CD14-positive monocyte (primary cell): ENCODE measurements around the gene IGF2R. TPM values are rescaled to one million over a fixed set of nuclear protein-coding genes. Genes with fewer than 3 reads are reported as not detected.

Source experiments
- DNase-seq, 3 donors: peaks; one replicate each; pipeline ENCODE4 v3.0.0-alpha.2; 2011 to 2022
- H2AFZ ChIP-seq: 2 replicates; pipeline ENCODE4 v1.6.0; 2012; ENCODE audit warnings: mild to moderate bottlenecking, low read depth, low read length, inconsistent platforms; ENCODE audit not compliant: insufficient read depth, poor library complexity, severe bottlenecking
- H3K27ac ChIP-seq, 2 donors: 1 replicate in 1 of 2; 2 replicates in 1 of 2; pipeline ENCODE4 v1.5.1; 2012 to 2013; ENCODE audit warnings: low read length in 2 of 2, control low read depth in 1 of 2, inconsistent platforms in 1 of 2, low read depth in 1 of 2, mild to moderate bottlenecking in 1 of 2
- H3K27me3 ChIP-seq, 2 donors: one replicate each; pipeline versions ENCODE4 v1.6.0 to v1.6.1; 2011 to 2013; ENCODE audit warnings: low read length in 2 of 2; ENCODE audit not compliant: control insufficient read depth in 2 of 2, insufficient read depth in 2 of 2
- H3K36me3 ChIP-seq, 2 donors: replicated peaks in 1 of 2; 1 replicate in 1 of 2; 2 replicates in 1 of 2; pipeline versions ENCODE4 v1.5.1 to v1.6.1; 2012 to 2013; ENCODE audit warnings: low read length in 2 of 2, control low read depth in 1 of 2, inconsistent platforms in 1 of 2, mild to moderate bottlenecking in 1 of 2; ENCODE audit not compliant: insufficient read depth in 2 of 2, control insufficient read depth in 1 of 2
- H3K4me1 ChIP-seq, 2 donors: 1 replicate in 1 of 2; 2 replicates in 1 of 2; pipeline versions ENCODE4 v1.5.1 to v1.6.1; 2012 to 2013; ENCODE audit warnings: low read length in 2 of 2, control low read depth in 1 of 2, inconsistent platforms in 1 of 2, mild to moderate bottlenecking in 1 of 2, moderate library complexity in 1 of 2; ENCODE audit not compliant: insufficient read depth in 2 of 2, control insufficient read depth in 1 of 2
- H3K4me2 ChIP-seq: replicated peaks from 2 replicates; pipeline ENCODE3; 2012; ENCODE audit warnings: low read length, moderate library complexity, mild to moderate bottlenecking; ENCODE audit not compliant: poor library complexity, severe bottlenecking; ENCODE audit errors: extremely low read depth
- H3K4me3 ChIP-seq, 3 experiments: fragments of 200-600 bp in 1 of 3; sonication (generic) in 1 of 3; replicated peaks in 1 of 3; 1 replicate in 2 of 3; 2 replicates in 1 of 3; pipeline ENCODE4 v1.5.1; 2011 to 2013; ENCODE audit warnings: low read length in 3 of 3, mild to moderate bottlenecking in 3 of 3, control low read depth in 2 of 3, low read depth in 2 of 3, inconsistent platforms in 1 of 3, moderate library complexity in 1 of 3
- H3K79me2 ChIP-seq: 2 replicates; pipeline ENCODE4 v1.6.0; 2012; ENCODE audit warnings: mild to moderate bottlenecking, control low read depth, inconsistent platforms, low read length, moderate library complexity; ENCODE audit not compliant: insufficient read depth
- H3K9ac ChIP-seq: 2 replicates; pipeline ENCODE4 v1.6.0; 2017; ENCODE audit warnings: low read length, mild to moderate bottlenecking; ENCODE audit not compliant: insufficient read depth, poor library complexity, severe bottlenecking
- H3K9me3 ChIP-seq, 2 donors: replicated peaks in 1 of 2; 1 replicate in 1 of 2; 2 replicates in 1 of 2; pipeline versions ENCODE4 v1.5.1 to v1.6.1; 2012 to 2013; ENCODE audit warnings: low read length in 2 of 2, control low read depth in 1 of 2; ENCODE audit not compliant: control insufficient read depth in 1 of 2, insufficient read depth in 1 of 2
- H4K20me1 ChIP-seq: 2 replicates; pipeline ENCODE4 v1.6.0; 2012; ENCODE audit warnings: mild to moderate bottlenecking, low read length, control low read depth, moderate library complexity; ENCODE audit not compliant: insufficient read depth
- H3K27ac Mint-ChIP-seq, 7 donors: one replicate each; pipeline ENCODE4 v1.8.0; 2020; ENCODE audit warnings: mild to moderate bottlenecking in 7 of 7, mixed read lengths in 7 of 7, moderate library complexity in 6 of 7, inconsistent platforms in 2 of 7
- H3K27me3 Mint-ChIP-seq, 3 donors: one replicate each; pipeline ENCODE4 v1.8.0; 2021 to 2022; ENCODE audit warnings: low read depth in 3 of 3, mild to moderate bottlenecking in 3 of 3, mixed read lengths in 3 of 3, moderate library complexity in 3 of 3, inconsistent platforms in 1 of 3
- H3K36me3 Mint-ChIP-seq, 2 donors: one replicate each; pipeline ENCODE4 v1.8.0; 2020; ENCODE audit warnings: mixed read lengths in 2 of 2, inconsistent platforms in 1 of 2, mild to moderate bottlenecking in 1 of 2
- H3K4me1 Mint-ChIP-seq: one replicate; pipeline ENCODE4 v1.8.0; 2020; ENCODE audit warnings: mild to moderate bottlenecking, mixed read lengths
- H3K4me3 Mint-ChIP-seq, 2 donors: one replicate each; pipeline ENCODE4 v1.8.0; 2020; ENCODE audit warnings: mild to moderate bottlenecking in 2 of 2, mixed read lengths in 2 of 2, moderate library complexity in 1 of 2
- H3K9me3 Mint-ChIP-seq, 7 donors: one replicate each; pipeline ENCODE4 v1.8.0; 2020 to 2022; ENCODE audit warnings: mixed read lengths in 7 of 7, mild to moderate bottlenecking in 6 of 7, moderate library complexity in 6 of 7, inconsistent platforms in 2 of 7
- WGBS: methylation state at CpG from one replicate; pipeline ENCODE4 v1.1.5; 2013; ENCODE audit warnings: missing lambda C conversion rate; ENCODE audit not compliant: insufficient coverage; 5-methylcytosine and 5-hydroxymethylcytosine counted together
- intact Hi-C, 2 donors: fragments of 100-400 bp; cut with micrococcal nuclease; formaldehyde crosslinking; loops; one replicate each; pipeline versions ENCODE4 v1.15.0 to v1.15.1; 2023
- polyA plus RNA-seq, 3 donors: library from polyadenylated mRNA; depleted of rRNA in 1 of 3; unstranded in 2 of 3; stranded (reverse) in 1 of 3; fragments of 300-500 nt in 2 of 3; fragments of >200 nt in 1 of 3; fragmentation: Illumina TruSeq in 2 of 3; gene quantifications; 1 replicate in 2 of 3; 2 replicates in 1 of 3; pipeline ENCODE4 v1.2.3, GENCODE V29; 2012 to 2021
- TF ChIP-seq, protein P1 (sequence below): fragments of 200-600 bp; IDR thresholded peaks from one replicate; pipeline ENCODE4 v1.8.0; 2022; ENCODE audit warnings: antibody characterized with exemption, mild to moderate bottlenecking

IGF2R gene
- polyA plus RNA-seq, 3 donors = 6.9 to 44.8 (median 8.2) TPM

DNA sequence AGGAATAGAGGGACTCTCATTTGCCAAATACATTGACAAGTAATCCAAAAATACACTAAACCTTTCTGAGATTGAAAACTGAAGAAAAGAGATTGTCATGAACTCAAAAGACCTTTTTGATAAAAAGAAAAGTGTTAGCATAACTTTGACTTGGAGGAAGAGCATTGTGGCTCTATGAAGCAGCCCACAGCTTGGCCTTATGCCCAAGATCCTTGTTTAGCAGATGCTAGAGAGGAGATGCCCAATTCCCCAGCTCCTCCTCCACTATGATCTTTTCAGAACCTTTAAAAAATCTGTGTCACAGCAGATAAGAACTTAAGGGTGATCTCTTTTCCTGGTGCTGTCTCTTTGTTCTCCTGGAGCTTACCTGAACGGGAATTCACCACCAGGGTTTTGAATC is 35.8 kb upstream of the IGF2R start:
- H3K27me3 Mint-ChIP-seq = peaks cover 16 to 37% (median 29%) of the 10 kb centered on the region in 3 donors
- Histone ChIP-seq H3K79me2 (no peaks in the 10 kb centered on the region), H3K27ac (no peak overlapping the region), H2AFZ (no peak overlapping the region), H3K36me3 (no peaks in the 10 kb centered on the region), H3K4me3 (no peak overlapping the region), H3K4me1 (no peaks in the 10 kb centered on the region), H4K20me1 (no peaks in the 10 kb centered on the region), H3K9ac (no peak overlapping the region), H3K4me2 (no peak overlapping the region), H3K27me3 (peaks cover 11 to 13% of the 10 kb centered on the region in 2 donors), H3K9me3 (peaks cover 8 to 10% of the 10 kb centered on the region in 2 donors)
- no peak overlapping the region for H3K4me3 Mint-ChIP-seq
- 92% methylated on average over 1 of the region's 1 CpG for WGBS
- H3K4me1 Mint-ChIP-seq = peaks cover 9% of the 10 kb centered on the region
- intact Hi-C loops = no loop called here
- DNase-seq = no peak
- peaks cover 4 to 10% (median 8%) of the 10 kb centered on the region in 7 donors for H3K9me3 Mint-ChIP-seq
- H3K27ac Mint-ChIP-seq = no peak overlapping the region
- no peaks in the 10 kb centered on the region for H3K36me3 Mint-ChIP-seq
- TF ChIP-seq, protein P1, sequence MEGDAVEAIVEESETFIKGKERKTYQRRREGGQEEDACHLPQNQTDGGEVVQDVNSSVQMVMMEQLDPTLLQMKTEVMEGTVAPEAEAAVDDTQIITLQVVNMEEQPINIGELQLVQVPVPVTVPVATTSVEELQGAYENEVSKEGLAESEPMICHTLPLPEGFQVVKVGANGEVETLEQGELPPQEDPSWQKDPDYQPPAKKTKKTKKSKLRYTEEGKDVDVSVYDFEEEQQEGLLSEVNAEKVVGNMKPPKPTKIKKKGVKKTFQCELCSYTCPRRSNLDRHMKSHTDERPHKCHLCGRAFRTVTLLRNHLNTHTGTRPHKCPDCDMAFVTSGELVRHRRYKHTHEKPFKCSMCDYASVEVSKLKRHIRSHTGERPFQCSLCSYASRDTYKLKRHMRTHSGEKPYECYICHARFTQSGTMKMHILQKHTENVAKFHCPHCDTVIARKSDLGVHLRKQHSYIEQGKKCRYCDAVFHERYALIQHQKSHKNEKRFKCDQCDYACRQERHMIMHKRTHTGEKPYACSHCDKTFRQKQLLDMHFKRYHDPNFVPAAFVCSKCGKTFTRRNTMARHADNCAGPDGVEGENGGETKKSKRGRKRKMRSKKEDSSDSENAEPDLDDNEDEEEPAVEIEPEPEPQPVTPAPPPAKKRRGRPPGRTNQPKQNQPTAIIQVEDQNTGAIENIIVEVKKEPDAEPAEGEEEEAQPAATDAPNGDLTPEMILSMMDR = no peak

DNA sequence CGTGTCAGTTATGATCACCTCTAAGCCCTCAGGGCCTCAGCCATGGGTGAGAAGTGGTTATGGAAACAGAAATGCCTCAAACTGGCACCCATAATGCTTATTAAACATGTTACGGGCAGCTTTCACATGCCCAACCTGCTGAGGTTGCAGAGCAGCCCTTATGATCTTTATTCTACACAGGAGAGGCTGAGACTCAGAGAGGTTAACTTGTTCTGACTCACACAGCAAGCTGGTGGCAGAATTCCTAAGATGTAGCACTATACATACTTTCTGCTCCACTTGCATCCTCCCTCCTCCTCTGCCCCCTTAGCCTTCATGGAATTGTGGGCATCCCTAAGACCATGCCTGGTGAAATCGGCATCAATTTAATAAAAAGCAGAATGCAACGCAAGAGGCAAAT is 34.7 kb upstream of the IGF2R start:
- Histone ChIP-seq H3K9ac (no peak overlapping the region), H3K27me3 (peaks cover 12 to 13% of the 10 kb centered on the region in 2 donors), H4K20me1 (no peaks in the 10 kb centered on the region), H3K4me2 (no peak overlapping the region), H3K9me3 (peaks cover 8 to 10% of the 10 kb centered on the region in 2 donors), H3K4me3 (no peak overlapping the region), H3K36me3 (no peaks in the 10 kb centered on the region), H3K79me2 (no peaks in the 10 kb centered on the region), H2AFZ (no peak overlapping the region), H3K27ac (no peak overlapping the region), H3K4me1 (no peaks in the 10 kb centered on the region)
- 72% methylated on average over 2 of the region's 4 CpGs for WGBS
- H3K36me3 Mint-ChIP-seq = no peaks in the 10 kb centered on the region
- H3K4me3 Mint-ChIP-seq = peak overlapping the region in 1 of 2 donors; percentile 43
- H3K27ac Mint-ChIP-seq = no peak overlapping the region
- peaks cover 16 to 41% (median 32%) of the 10 kb centered on the region in 3 donors for H3K27me3 Mint-ChIP-seq
- peaks cover 4 to 11% (median 8%) of the 10 kb centered on the region in 7 donors for H3K9me3 Mint-ChIP-seq
- H3K4me1 Mint-ChIP-seq = peaks cover 9% of the 10 kb centered on the region
- TF ChIP-seq, protein P1 = no peak
- intact Hi-C loops = no loop called here
- no peak for DNase-seq
